Natural killer cell (primary cell): ENCODE results near the gene ATP2B2. TPM values are rescaled to one million over a fixed set of nuclear protein-coding genes. Genes with fewer than 3 reads are reported as not detected.

Source experiments
- ATAC-seq, 3 donors: fragments of 150-1000 bp in 2 of 3; fragments of 200-7000 bp in 1 of 3; cut with Tn5 transposase; 1 replicate in 1 of 3; 2 replicates in 2 of 3; pipeline ENCODE4 v1.10.0; 2021; ENCODE audit warnings: mild to moderate bottlenecking in 2 of 3, moderate library complexity in 2 of 3
- DNase-seq, 2 donors: peaks; one replicate each; pipeline versions ENCODE4 v3.0.0 to v3.0.0-alpha.2; 2013 to 2021; ENCODE audit warnings: mixed read lengths in 1 of 2
- H3K27ac ChIP-seq: one replicate; pipeline ENCODE4 v1.5.1; 2013; ENCODE audit warnings: mild to moderate bottlenecking, low read length
- H3K27me3 ChIP-seq: one replicate; pipeline ENCODE4 v1.6.1; 2013; ENCODE audit warnings: low read length; ENCODE audit not compliant: control insufficient read depth, insufficient read depth
- H3K36me3 ChIP-seq: one replicate; pipeline ENCODE4 v1.6.1; 2013; ENCODE audit warnings: low read length; ENCODE audit not compliant: control insufficient read depth, insufficient read depth
- H3K4me1 ChIP-seq: one replicate; pipeline ENCODE4 v1.6.1; 2013; ENCODE audit warnings: low read length; ENCODE audit not compliant: control insufficient read depth, insufficient read depth
- H3K4me3 ChIP-seq: one replicate; pipeline ENCODE4 v1.5.1; 2013; ENCODE audit warnings: low read length
- H3K9me3 ChIP-seq: one replicate; pipeline ENCODE4 v1.6.1; 2013; ENCODE audit warnings: low read length; ENCODE audit not compliant: control insufficient read depth, insufficient read depth
- H3K27ac Mint-ChIP-seq, 2 donors: one replicate each; pipeline ENCODE4 v1.8.0; 2022; ENCODE audit warnings: mild to moderate bottlenecking in 2 of 2, mixed read lengths in 2 of 2, moderate library complexity in 1 of 2
- H3K27me3 Mint-ChIP-seq, 2 donors: one replicate each; pipeline ENCODE4 v1.8.0; 2022; ENCODE audit warnings: low read depth in 2 of 2, mixed read lengths in 2 of 2
- H3K36me3 Mint-ChIP-seq: one replicate; pipeline ENCODE4 v1.8.0; 2022; ENCODE audit warnings: mixed read lengths
- H3K4me1 Mint-ChIP-seq, 2 donors: one replicate each; pipeline ENCODE4 v1.8.0; 2022; ENCODE audit warnings: mixed read lengths in 2 of 2
- H3K4me3 Mint-ChIP-seq: one replicate; pipeline ENCODE4 v1.8.0; 2022; ENCODE audit warnings: mild to moderate bottlenecking, moderate library complexity, mixed read lengths
- H3K9me3 Mint-ChIP-seq, 2 donors: one replicate each; pipeline ENCODE4 v1.8.0; 2022; ENCODE audit warnings: mixed read lengths in 2 of 2
- CTCF ChIP-seq: fragments of 200-600 bp; IDR thresholded peaks from one replicate; pipeline ENCODE4 v1.8.0; 2022; ENCODE audit warnings: antibody characterized with exemption
- WGBS: methylation state at CpG from one replicate; pipeline ENCODE4 v1.1.7; 2013; ENCODE audit warnings: missing lambda C conversion rate; ENCODE audit not compliant: insufficient coverage; 5-methylcytosine and 5-hydroxymethylcytosine counted together
- intact Hi-C: fragments of 100-400 bp; cut with micrococcal nuclease; formaldehyde crosslinking; loops from one replicate; pipeline ENCODE4 v1.14.2; 2022
- total RNA-seq, 4 donors: library from RNA; stranded (reverse); fragments of 120-200 nt in 1 of 4; gene quantifications; one replicate each; pipeline versions ENCODE4 v1.2.3 to v1.2.4, GENCODE V29; 2013 to 2022

ATP2B2 gene
- total RNA-seq, 3 donors from 2014 or later (not counting 1 experiment from before 2014, with no cell fraction given): not detected

GRCh38 chr3:10404377-10404776, 101.0 kb downstream of the ATP2B2 start:
- no peak for DNase-seq
- Mint-ChIP-seq H3K4me3 (no peak overlapping the region), H3K9me3 (no peaks in the 10 kb centered on the region), H3K27me3 (no peaks in the 10 kb centered on the region), H3K4me1 (no peaks in the 10 kb centered on the region), H3K36me3 (no peaks in the 10 kb centered on the region), H3K27ac (no peak overlapping the region)
- H3K27ac ChIP-seq: no peak overlapping the region
- ATAC-seq: no peak
- 87% methylated on average over 4 of the region's 4 CpGs for WGBS
- no peaks in the 10 kb centered on the region for H3K36me3 ChIP-seq
- H3K4me3 ChIP-seq: no peak overlapping the region
- no peaks in the 10 kb centered on the region for H3K27me3 ChIP-seq
- H3K4me1 ChIP-seq: no peaks in the 10 kb centered on the region
- intact Hi-C loops: no loop called here
- H3K9me3 ChIP-seq: no peaks in the 10 kb centered on the region
- no peak for TF ChIP-seq CTCF

DNA sequence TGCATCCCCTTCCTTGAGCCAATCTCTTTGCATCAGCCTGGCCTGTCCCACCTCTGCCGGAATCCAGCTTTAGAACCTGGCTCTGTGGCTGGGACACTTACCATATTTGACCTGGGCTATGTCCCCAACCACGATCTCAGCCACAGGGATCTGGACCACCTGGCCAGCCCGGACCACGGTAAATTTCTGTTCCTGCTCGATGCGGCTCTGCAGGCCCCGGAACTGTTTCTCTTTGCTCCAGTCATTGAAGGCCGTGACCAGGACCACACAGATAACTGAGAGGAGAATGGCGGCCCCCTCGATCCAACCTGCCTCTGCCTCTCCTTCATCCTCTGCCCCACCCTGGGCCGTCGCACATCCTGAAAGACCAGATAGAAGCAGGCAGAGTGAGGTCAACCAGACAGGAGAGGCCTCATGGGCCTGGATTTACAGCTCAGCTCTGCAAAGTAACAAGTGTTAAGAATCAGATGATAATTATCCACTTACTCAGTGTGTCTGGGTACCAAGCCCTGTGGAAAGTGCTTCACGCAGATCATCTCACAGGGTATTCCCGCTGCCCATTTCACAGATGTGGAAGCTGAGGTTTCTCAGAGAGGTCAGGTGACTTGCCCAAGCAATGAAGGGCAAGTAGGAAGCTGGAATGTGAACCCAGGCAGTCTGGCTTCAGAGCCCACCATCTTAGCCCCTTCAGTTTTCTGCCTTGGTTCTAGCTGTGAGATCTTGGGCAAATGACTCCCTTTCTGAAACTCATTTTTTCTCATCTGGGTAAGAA, 103.2 kb downstream of the ATP2B2 start:
- peaks cover 1% of the 10 kb centered on the region for H3K4me1 ChIP-seq
- TF ChIP-seq CTCF: no peak
- 92% methylated on average over 14 of the region's 14 CpGs for WGBS
- intact Hi-C loops: no loop called here
- Mint-ChIP-seq H3K27ac (no peak overlapping the region), H3K27me3 (peaks cover 0 to 2% of the 10 kb centered on the region in 2 donors), H3K4me3 (no peak overlapping the region), H3K9me3 (no peaks in the 10 kb centered on the region), H3K36me3 (no peaks in the 10 kb centered on the region), H3K4me1 (no peaks in the 10 kb centered on the region)
- DNase-seq (no peak), ATAC-seq (no peak)
- H3K27ac ChIP-seq: no peak overlapping the region
- H3K27me3 ChIP-seq: no peaks in the 10 kb centered on the region
- H3K9me3 ChIP-seq: no peaks in the 10 kb centered on the region
- H3K4me3 ChIP-seq: no peak overlapping the region
- no peaks in the 10 kb centered on the region for H3K36me3 ChIP-seq

- Histone ChIP-seq H3K4me3 (no peak overlapping the region), H3K9me3 (no peaks in the 10 kb centered on the region), H3K27ac (no peak overlapping the region), H3K27me3 (no peaks in the 10 kb centered on the region), H3K36me3 (no peaks in the 10 kb centered on the region), H3K4me1 (peaks cover 14% of the 10 kb centered on the region)
- H3K4me1 Mint-ChIP-seq: peaks cover 0 to 1% of the 10 kb centered on the region in 2 donors
- H3K27ac Mint-ChIP-seq: no peak overlapping the region
- H3K4me3 Mint-ChIP-seq: no peak overlapping the region
- DNase-seq (no peak), ATAC-seq (no peak)
- H3K36me3 Mint-ChIP-seq: no peaks in the 10 kb centered on the region
- intact Hi-C loops: no loop called here
- TF ChIP-seq CTCF: no peak
- WGBS: 95% methylated on average over 11 of the region's 12 CpGs
- H3K9me3 Mint-ChIP-seq: no peaks in the 10 kb centered on the region
- peaks cover 0 to 3% of the 10 kb centered on the region in 2 donors for H3K27me3 Mint-ChIP-seq
Observed at GRCh38 chr3:10400749-10401495, 104.5 kb downstream of the ATP2B2 start.
